Spleen (tissue), 7 donors: Measurements from ENCODE around the gene ADAM8.

Experiments
- POLR2A ChIP-seq, 3 donors: fragments of 450-650 bp; IDR thresholded peaks; one replicate each; pipeline ENCODE4 v1.5.1; 2017; ENCODE audit warnings: antibody characterized with exemption in 3 of 3, mild to moderate bottlenecking in 1 of 3
- POLR2AphosphoS5 ChIP-seq, 3 donors: sonication (generic); formaldehyde crosslinking; IDR thresholded peaks; one replicate each; pipeline ENCODE4 v1.5.1; 2017; ENCODE audit warnings: antibody characterized with exemption in 3 of 3
- TF ChIP-seq, protein P1 (sequence below), 11 experiments: fragments of 200-600 bp in 7 of 11; fragments of 450-650 bp in 4 of 11; sonication (generic) in 4 of 11; IDR thresholded peaks in 8 of 11; conservative IDR thresholded peaks in 3 of 11; 1 replicate in 7 of 11; 2 replicates in 4 of 11; pipeline versions ENCODE4 v1.4.0 to v1.8.0; 2016 to 2021; ENCODE audit warnings: antibody characterized with exemption in 11 of 11, inconsistent platforms in 4 of 11, mild to moderate bottlenecking in 1 of 11
- donor health status: DM: no; HTN: no; CAD: no; lungs with moderate emphysema.
- donor health status: DM: no; HTN: no; CAD: no.
- donor health status: DM: no; HTN: no; CAD: no.

DNA sequence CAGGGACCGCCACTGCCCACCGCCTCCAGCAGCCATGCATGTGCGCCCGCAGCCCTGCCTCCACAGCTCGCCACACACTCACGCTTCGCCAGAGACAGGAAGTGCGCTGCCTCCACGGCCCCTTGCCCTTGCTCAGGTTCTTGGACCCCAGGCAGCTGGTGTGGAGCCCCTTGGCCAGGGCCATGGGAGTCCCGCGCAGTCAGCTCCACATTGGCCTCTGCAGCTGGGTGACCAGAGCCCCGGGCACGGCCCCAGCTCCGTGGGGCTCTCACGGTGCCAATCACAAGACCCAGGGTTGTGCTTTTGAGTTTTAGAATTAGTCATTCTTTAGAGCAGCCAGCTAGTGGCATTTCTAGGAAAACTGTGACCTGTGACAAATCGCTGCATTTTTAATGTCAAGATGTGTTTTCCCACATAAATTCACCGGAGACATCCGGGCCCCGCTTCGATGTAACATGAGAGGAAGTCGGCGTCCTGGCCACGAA, 50.9 kb downstream of the ADAM8 start:
- no peak for TF ChIP-seq POLR2A (IDR thresholded peaks at IDR 0.05)
- TF ChIP-seq POLR2AphosphoS5 (IDR thresholded peaks at IDR 0.05): no peak
- TF ChIP-seq, protein P1, sequence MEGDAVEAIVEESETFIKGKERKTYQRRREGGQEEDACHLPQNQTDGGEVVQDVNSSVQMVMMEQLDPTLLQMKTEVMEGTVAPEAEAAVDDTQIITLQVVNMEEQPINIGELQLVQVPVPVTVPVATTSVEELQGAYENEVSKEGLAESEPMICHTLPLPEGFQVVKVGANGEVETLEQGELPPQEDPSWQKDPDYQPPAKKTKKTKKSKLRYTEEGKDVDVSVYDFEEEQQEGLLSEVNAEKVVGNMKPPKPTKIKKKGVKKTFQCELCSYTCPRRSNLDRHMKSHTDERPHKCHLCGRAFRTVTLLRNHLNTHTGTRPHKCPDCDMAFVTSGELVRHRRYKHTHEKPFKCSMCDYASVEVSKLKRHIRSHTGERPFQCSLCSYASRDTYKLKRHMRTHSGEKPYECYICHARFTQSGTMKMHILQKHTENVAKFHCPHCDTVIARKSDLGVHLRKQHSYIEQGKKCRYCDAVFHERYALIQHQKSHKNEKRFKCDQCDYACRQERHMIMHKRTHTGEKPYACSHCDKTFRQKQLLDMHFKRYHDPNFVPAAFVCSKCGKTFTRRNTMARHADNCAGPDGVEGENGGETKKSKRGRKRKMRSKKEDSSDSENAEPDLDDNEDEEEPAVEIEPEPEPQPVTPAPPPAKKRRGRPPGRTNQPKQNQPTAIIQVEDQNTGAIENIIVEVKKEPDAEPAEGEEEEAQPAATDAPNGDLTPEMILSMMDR (IDR thresholded peaks at IDR 0.05 in 8 of 11, conservative IDR thresholded peaks at IDR 0.05 in 3 of 11): no peak
